Measurements from ENCODE around the gene ARL4D.

Gene ARL4D

GRCh38 chr17:43434902-43435319 is 36.1 kb downstream of the ARL4D start (continued):
- no peak for TF ChIP-seq HIC1 (tag by site-specific recombination; IDR thresholded peaks at IDR 0.05)
- no peak for TF ChIP-seq ZNF596 (tag by site-specific recombination; IDR thresholded peaks at IDR 0.05)
- TF ChIP-seq SETDB1 (IDR thresholded peaks at IDR 0.05; ENCODE audit: insufficient read length, low read length), result no peak
- TF ChIP-seq ZNF280C (tag by site-specific recombination; IDR thresholded peaks at IDR 0.05), result no peak

GRCh38 chr17:43437756-43438155 is 39.0 kb downstream of the ARL4D start:
- no peak overlapping the region for H3K4me3 ChIP-seq (ENCODE audit: low read depth, low read length)
- TF ChIP-seq ZNF23 (tag by site-specific recombination; IDR thresholded peaks at IDR 0.05; ENCODE audit: borderline replicate concordance), result no peak
- no peak for TF ChIP-seq ZBTB7A (tag by site-specific recombination; IDR thresholded peaks at IDR 0.05; ENCODE audit: low read depth)
- TF ChIP-seq ZNF549 (tag by site-specific recombination; IDR thresholded peaks at IDR 0.05), result no peak
- no peak for TF ChIP-seq INSM2 (tag by site-specific recombination; IDR thresholded peaks at IDR 0.05)
- TF ChIP-seq OVOL3 (tag by site-specific recombination; IDR thresholded peaks at IDR 0.05), result no peak
- no peak for TF ChIP-seq ZNF175 (tag by site-specific recombination; IDR thresholded peaks at IDR 0.05)
- TF ChIP-seq ZFP3 (tag by site-specific recombination; IDR thresholded peaks at IDR 0.05; ENCODE audit: low read depth), result no peak
- no peak for TF ChIP-seq ZSCAN5A (tag by site-specific recombination; IDR thresholded peaks at IDR 0.05)
- TF ChIP-seq MZF1 (tag by site-specific recombination; IDR thresholded peaks at IDR 0.05; ENCODE audit: borderline replicate concordance), result no peak
- no peak for TF ChIP-seq YY1 (tag by site-specific recombination; IDR thresholded peaks at IDR 0.05)
- no peak for TF ChIP-seq ZNF558 (tag by site-specific recombination; IDR thresholded peaks at IDR 0.05)
- TF ChIP-seq HIC1 (tag by site-specific recombination; IDR thresholded peaks at IDR 0.05), result no peak
- TF ChIP-seq ZXDB (tag by site-specific recombination; IDR thresholded peaks at IDR 0.05), result no peak
- no peak for TF ChIP-seq ZNF560 (tag by site-specific recombination; IDR thresholded peaks at IDR 0.05; ENCODE audit: borderline replicate concordance)
- no peak for TF ChIP-seq ZNF585B (tag by site-specific recombination; IDR thresholded peaks at IDR 0.05)
- no peak for TF ChIP-seq ZNF664 (tag by site-specific recombination; IDR thresholded peaks at IDR 0.05)
- no peaks in the 10 kb centered on the region for H3K36me3 ChIP-seq (ENCODE audit: control insufficient read depth in 2 of 2, insufficient read depth in 1 of 2, low read length in 2 of 2)
- POLR2A ChIA-PET, result interaction anchor here (0.6 to 0.7 kb wide), 3 partner anchors 10 to 31 kb away, joined by 3 to 6 read pairs (median 4); no protein-coding TSS in a partner anchor
- H3K9me3 ChIP-seq (ENCODE audit: control insufficient read depth, insufficient read depth, low read depth, low read length), result no peaks in the 10 kb centered on the region
- H3K4me1 ChIP-seq (ENCODE audit: control insufficient read depth, insufficient read depth, low read length), result no peaks in the 10 kb centered on the region
- CTCF ChIA-PET, result interaction anchor here (1.2 kb wide), 1 partner anchor 46 kb away, joined by 5 read pairs; the partner anchor contains the start of gene DHX8
- no peak overlapping the region for H3K27ac ChIP-seq (ENCODE audit: extremely low read depth, low read depth, low read length)

Measured in HEK293 (cell line).